GM18499 (cell line): ENCODE measurements around the gene TUBGCP5.

ENCODE experiments used
- ATAC-seq: cut with Tn5 transposase; IDR thresholded peaks from one replicate; pipeline ENCODE4 v1.9.1; 2021; ENCODE audit warnings: moderate number of reproducible peaks; ENCODE audit not compliant: insufficient read depth, unreplicated experiment

Gene TUBGCP5

DNA sequence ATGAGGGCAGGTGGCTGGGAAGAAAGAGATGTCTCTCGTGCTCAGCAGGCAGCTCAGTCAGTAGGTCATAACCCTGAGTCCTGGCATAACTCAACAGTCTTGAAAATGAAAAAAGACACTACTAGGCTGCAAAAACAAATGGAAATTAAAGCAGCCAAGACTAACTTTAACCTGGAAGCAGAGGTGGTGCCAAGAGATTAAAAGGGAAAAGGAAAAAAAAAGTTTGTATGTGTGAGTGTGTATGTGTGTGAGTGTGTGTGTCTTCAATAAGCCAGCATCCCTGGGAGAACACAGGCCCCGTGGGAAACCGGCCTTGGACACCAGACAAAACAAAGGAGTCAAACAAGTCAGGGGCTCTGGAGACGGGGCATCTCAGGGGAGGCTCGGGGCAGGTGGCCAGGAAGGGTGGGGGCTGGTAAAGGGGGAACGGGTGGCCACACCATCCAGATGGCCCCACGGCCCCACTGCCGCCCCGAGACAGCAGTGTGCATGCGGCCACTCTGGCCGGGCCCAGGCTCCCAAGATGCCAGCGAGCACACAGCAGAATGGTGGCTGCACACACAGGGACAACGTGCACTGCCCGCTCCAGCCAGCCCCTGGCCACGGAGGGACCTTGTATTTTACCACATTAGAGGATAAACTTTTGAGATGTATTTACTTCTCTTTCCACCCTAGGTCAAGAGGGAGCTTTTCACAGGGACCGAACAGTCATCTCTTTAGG is 83.0 kb downstream of the TUBGCP5 start:
- no peak for ATAC-seq

GRCh38 chr15:22955544-22956119 is 83.7 kb downstream of the TUBGCP5 start:
- no peak for ATAC-seq

DNA sequence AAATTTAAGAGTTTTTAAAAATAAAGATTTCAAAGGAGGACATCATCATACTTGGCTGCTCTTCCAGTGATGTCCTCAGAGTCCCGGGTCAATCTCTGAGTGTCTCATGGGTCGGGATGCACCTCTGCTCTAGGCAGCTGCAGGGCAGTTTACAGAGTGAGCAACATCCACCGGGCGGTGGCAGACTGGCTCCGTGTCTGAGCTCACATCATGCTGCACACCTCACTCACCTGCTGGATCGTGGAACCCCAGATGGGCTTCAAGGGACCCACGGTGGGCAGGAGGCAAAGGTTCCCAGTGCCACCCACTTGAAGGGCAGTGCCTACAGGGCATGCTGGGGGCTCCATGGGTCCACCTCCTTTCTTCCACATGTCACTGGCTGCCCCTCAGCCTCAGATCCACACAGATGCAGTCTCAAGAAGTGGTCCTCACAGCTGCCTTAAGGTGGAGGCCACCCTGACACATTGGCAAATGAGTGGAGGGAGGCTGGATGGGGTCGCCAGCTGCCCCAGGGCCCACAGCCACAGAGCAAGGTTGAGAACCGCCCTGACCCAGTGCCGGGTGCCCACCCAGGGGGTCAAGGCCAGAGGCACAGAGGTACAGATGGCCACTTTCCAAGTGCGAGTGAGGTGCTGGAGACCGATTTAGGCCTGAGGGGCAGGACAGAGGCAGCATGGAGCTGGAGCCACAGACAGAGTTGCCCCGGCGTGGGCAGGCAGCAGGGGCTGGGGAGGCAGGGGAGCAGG is 84.4 kb downstream of the TUBGCP5 start:
- no peak for ATAC-seq

DNA sequence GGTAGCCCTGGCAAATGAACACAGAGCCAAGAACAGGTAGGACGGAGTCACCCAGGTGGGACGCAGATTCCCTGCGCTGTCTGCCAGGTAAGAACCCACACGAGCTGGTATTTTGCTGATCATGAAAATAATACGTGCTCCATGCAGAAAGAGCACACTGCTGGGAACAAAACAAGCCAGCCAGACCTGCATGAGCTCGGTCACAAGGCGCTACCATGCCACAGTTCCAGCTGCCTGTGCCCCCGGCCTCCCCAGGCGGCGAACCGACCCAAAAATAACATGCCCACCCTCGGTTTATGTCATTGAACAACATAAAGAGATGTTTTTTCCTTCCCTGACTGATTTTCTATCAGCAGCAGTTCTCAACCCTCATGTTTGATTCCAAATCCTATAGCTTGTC is 85.0 kb downstream of the TUBGCP5 start:
- no peak for ATAC-seq

GRCh38 chr15:22952796-22953579 is 86.4 kb downstream of the TUBGCP5 start:
- ATAC-seq, result no peak

GRCh38 chr15:22951381-22952280 is 87.7 kb downstream of the TUBGCP5 start:
- ATAC-seq, result no peak

GRCh38 chr15:22951031-22951380 is 88.4 kb downstream of the TUBGCP5 start:
- no peak for ATAC-seq

GRCh38 chr15:22950256-22950990 is 88.9 kb downstream of the TUBGCP5 start:
- no peak for ATAC-seq
